Neural cell (in vitro differentiated cells): Measurements from ENCODE around the gene VAV2. TPM values are rescaled to one million over a fixed set of nuclear protein-coding genes. Genes with fewer than 3 reads are reported as not detected.

Experiments used
- H2AFZ ChIP-seq: fragments of 200-600, 300-800 bp; sonication (generic), shearing (Covaris generic); 2 replicates; pipeline ENCODE4 v1.6.0; 2014; ENCODE audit warnings: low read depth, mild to moderate bottlenecking, antibody characterized with exemption, low read length, moderate library complexity
- H3F3A ChIP-seq: fragments of 200-600 bp; shearing (Covaris generic); 2 replicates; pipeline ENCODE4 v1.6.1; 2016; ENCODE audit warnings: mild to moderate bottlenecking, moderate library complexity, mixed read lengths, antibody characterized with exemption, low read length; ENCODE audit not compliant: insufficient read depth, poor library complexity, severe bottlenecking
- H3K27ac ChIP-seq: fragments of 200-600, 300-800 bp; sonication (generic), shearing (Covaris generic); 2 replicates; pipeline ENCODE4 v1.5.1; 2014; ENCODE audit warnings: mild to moderate bottlenecking, low read length, moderate library complexity
- H3K27me3 ChIP-seq: fragments of 300-800, 200-600 bp; sonication (generic), shearing (Covaris generic); 2 replicates; pipeline ENCODE4 v1.6.0; 2014; ENCODE audit warnings: mild to moderate bottlenecking, low read depth, low read length, moderate library complexity; ENCODE audit not compliant: insufficient read depth
- H3K36me3 ChIP-seq: fragments of 300-800, 200-600 bp; sonication (generic), shearing (Covaris generic); 2 replicates; pipeline ENCODE4 v1.5.1; 2014; ENCODE audit warnings: mild to moderate bottlenecking, antibody characterized with exemption, low read length, moderate library complexity; ENCODE audit not compliant: insufficient read depth
- H3K4me2 ChIP-seq: fragments of 300-800, 200-600 bp; sonication (generic), shearing (Covaris generic); 2 replicates; pipeline ENCODE4 v1.6.0; 2014; ENCODE audit warnings: mild to moderate bottlenecking, low read length
- H3K4me3 ChIP-seq: fragments of 300-800, 200-600 bp; sonication (generic), shearing (Covaris generic); 2 replicates; pipeline ENCODE4 v1.5.1; 2014; ENCODE audit warnings: mild to moderate bottlenecking, low read length, moderate library complexity
- H3K79me2 ChIP-seq: fragments of 200-600 bp; shearing (Covaris generic); replicated peaks from 2 replicates; pipeline ENCODE4 v1.6.0; 2014; ENCODE audit warnings: mild to moderate bottlenecking, low read length, moderate library complexity; ENCODE audit not compliant: insufficient read depth
- H3K9ac ChIP-seq: fragments of 300-800, 200-600 bp; sonication (generic), shearing (Covaris generic); 2 replicates; pipeline ENCODE4 v1.6.1; 2016; ENCODE audit warnings: mild to moderate bottlenecking, low read length, mixed read lengths
- H3K9me2 ChIP-seq: fragments of 200-600 bp; shearing (Covaris generic); 2 replicates; pipeline ENCODE4 v1.6.1; 2016; ENCODE audit warnings: mild to moderate bottlenecking, low read length, mixed read lengths; ENCODE audit not compliant: insufficient read depth
- H3K9me3 ChIP-seq: fragments of 200-600, 300-800 bp; sonication (generic), shearing (Covaris generic); 2 replicates; pipeline ENCODE4 v1.6.1; 2016; ENCODE audit warnings: mild to moderate bottlenecking, mixed run types, low read length, moderate library complexity, mixed read lengths
- H4K20me1 ChIP-seq: fragments of 200-600 bp; shearing (Covaris generic); 2 replicates; pipeline ENCODE4 v1.6.1; 2016; ENCODE audit warnings: mild to moderate bottlenecking, mixed run types; ENCODE audit not compliant: insufficient read depth
- CTCF ChIP-seq: fragments of 450-650 bp; IDR thresholded peaks from 2 replicates; pipeline ENCODE4 v1.5.1; 2014; ENCODE audit warnings: antibody characterized with exemption, mild to moderate bottlenecking, moderate library complexity; ENCODE audit not compliant: poor library complexity, severe bottlenecking
- EP300 ChIP-seq: fragments of 450-650 bp; conservative IDR thresholded peaks from 2 replicates; pipeline ENCODE4 v1.6.1; 2014; ENCODE audit warnings: antibody characterized with exemption, mild to moderate bottlenecking, moderate library complexity; ENCODE audit not compliant: poor library complexity, severe bottlenecking
- EZH2 ChIP-seq: fragments of 200-600, 300-800 bp; shearing (Covaris generic), sonication (generic); IDR thresholded peaks from 2 replicates; pipeline ENCODE4 v1.6.1; 2014; ENCODE audit warnings: antibody characterized with exemption, low read length, borderline replicate concordance, mild to moderate bottlenecking; ENCODE audit not compliant: insufficient read depth, poor library complexity, severe bottlenecking
- MXI1 ChIP-seq: fragments of 450-650 bp; conservative IDR thresholded peaks from 2 replicates; pipeline ENCODE4 v1.6.1; 2014; ENCODE audit warnings: antibody characterized with exemption, mild to moderate bottlenecking; ENCODE audit not compliant: poor library complexity, severe bottlenecking
- POLR2AphosphoS5 ChIP-seq: IDR thresholded peaks from 2 replicates; pipeline ENCODE4 v1.6.1; 2012
- RAD21 ChIP-seq: fragments of 450-650 bp; conservative IDR thresholded peaks from 2 replicates; pipeline ENCODE4 v1.6.1; 2014; ENCODE audit warnings: antibody characterized with exemption, mild to moderate bottlenecking, moderate library complexity
- SMC3 ChIP-seq: fragments of 450-650 bp; conservative IDR thresholded peaks from 2 replicates; pipeline ENCODE4 v1.6.1; 2014; ENCODE audit warnings: antibody characterized with exemption, mild to moderate bottlenecking, moderate library complexity; ENCODE audit not compliant: poor library complexity
- TAF1 ChIP-seq: IDR thresholded peaks from 2 replicates; pipeline ENCODE4 v1.6.1; 2012; ENCODE audit warnings: low read depth
- polyA plus RNA-seq: library from polyadenylated mRNA; depleted of rRNA; stranded (reverse); fragments of >200 nt; gene quantifications from 2 replicates; pipeline ENCODE4 v1.2.3, GENCODE V29; 2014
- TF ChIP-seq, protein P1 (sequence below): IDR thresholded peaks from 2 replicates; pipeline ENCODE4 v1.6.1; 2012; ENCODE audit warnings: borderline replicate concordance

The VAV2 gene
- polyA plus RNA-seq, 1 donor from 2014 or later, result 35.2 TPM

DNA sequence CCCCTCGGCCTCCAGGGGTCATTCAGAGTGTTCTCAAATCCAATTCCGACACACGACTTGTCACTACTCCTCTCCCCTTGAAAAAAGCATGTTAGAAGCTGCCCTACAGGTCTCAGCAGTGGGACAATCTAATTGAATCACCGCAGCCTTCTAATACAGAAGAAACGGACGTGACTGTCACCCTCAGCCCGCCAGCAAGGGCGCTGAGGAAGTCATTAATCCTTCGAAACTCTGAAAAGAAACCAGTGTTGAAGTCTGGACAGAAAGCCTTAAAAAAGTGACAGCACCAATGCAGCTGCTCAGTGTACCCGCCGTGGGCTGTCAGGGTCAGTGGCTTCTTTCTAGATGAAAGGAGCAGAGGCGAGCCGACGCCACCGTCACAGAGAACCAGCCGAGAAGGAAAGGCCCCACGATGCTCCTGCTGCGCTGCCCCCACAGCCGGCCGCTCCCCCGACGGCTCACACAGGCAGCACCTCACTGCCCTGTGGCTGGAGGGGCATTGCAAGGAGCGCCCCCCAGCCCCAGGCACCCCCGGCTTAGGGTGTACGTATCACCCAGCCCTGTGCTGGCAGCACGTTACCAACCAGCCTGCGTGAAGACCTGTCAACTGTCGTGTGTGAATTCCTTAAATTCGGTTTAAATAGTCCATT is 38.8 kb upstream of the VAV2 start:
- Histone ChIP-seq H3K9me2 (no peaks in the 10 kb centered on the region), H3K9me3 (no peaks in the 10 kb centered on the region), H4K20me1 (no peaks in the 10 kb centered on the region), H3K9ac (no peak overlapping the region), H3K36me3 (no peaks in the 10 kb centered on the region), H3F3A (no peaks in the 10 kb centered on the region), H3K79me2 (peaks cover 8% of the 10 kb centered on the region), H3K4me3 (no peak overlapping the region), H3K27ac (no peak overlapping the region), H3K27me3 (no peaks in the 10 kb centered on the region), H2AFZ (no peak overlapping the region), H3K4me2 (no peak overlapping the region)
- TF ChIP-seq TAF1 (no peak), RAD21 (no peak)

DNA sequence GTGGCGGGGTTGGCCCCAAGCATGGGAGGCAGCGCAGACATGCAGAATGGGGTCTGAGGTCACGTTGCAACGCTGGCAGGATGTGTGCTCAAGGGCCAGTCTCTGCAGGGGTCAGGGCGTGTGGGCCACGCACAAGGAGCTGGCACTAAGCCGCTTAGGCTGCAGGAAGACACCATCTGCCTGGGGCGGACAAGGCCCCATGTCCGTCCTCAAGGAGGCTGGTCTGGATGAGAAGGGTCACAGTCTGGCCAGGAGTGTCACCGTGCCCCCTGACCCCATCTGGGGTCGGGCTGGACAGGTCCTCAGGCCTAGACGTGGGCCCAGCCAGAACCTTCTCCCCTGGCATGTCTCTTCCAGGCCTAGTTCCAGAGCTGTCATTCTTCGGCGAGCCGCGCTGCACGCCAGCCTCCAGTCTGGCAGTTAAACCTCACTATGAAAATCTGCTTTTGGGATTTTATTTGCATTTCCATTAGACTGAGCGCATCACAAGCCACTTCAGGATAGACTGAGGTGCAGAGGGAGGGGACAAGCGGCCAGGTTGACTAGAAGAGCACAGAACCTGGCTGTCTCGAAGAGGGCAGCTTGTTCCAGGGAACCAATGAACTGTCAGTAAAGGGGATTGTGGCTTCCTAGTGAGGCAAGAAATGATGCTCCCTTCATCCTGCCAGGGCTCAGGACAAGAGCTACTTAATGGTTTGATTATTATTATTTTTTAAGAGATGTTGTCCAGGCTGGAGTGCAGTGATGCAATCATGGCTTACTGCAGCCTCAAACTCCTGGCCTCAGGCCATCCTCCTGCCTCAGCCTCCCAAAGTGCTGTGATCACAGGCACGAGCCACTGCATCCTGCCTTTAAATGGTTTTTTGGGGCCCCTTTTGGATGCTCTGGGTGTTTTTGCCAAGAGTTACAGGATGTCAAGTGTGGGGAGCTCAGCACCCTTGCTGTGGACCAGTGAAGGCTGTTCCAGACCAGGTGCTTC is 37.4 kb upstream of the VAV2 start:
- TF ChIP-seq TAF1 (no peak), CTCF (no peak), EP300 (no peak), POLR2AphosphoS5 (no peak), EZH2 (no peak), MXI1 (no peak), SMC3 (no peak), RAD21 (no peak)
- TF ChIP-seq, protein P1, sequence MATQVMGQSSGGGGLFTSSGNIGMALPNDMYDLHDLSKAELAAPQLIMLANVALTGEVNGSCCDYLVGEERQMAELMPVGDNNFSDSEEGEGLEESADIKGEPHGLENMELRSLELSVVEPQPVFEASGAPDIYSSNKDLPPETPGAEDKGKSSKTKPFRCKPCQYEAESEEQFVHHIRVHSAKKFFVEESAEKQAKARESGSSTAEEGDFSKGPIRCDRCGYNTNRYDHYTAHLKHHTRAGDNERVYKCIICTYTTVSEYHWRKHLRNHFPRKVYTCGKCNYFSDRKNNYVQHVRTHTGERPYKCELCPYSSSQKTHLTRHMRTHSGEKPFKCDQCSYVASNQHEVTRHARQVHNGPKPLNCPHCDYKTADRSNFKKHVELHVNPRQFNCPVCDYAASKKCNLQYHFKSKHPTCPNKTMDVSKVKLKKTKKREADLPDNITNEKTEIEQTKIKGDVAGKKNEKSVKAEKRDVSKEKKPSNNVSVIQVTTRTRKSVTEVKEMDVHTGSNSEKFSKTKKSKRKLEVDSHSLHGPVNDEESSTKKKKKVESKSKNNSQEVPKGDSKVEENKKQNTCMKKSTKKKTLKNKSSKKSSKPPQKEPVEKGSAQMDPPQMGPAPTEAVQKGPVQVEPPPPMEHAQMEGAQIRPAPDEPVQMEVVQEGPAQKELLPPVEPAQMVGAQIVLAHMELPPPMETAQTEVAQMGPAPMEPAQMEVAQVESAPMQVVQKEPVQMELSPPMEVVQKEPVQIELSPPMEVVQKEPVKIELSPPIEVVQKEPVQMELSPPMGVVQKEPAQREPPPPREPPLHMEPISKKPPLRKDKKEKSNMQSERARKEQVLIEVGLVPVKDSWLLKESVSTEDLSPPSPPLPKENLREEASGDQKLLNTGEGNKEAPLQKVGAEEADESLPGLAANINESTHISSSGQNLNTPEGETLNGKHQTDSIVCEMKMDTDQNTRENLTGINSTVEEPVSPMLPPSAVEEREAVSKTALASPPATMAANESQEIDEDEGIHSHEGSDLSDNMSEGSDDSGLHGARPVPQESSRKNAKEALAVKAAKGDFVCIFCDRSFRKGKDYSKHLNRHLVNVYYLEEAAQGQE, result no peak
- no peaks in the 10 kb centered on the region for H4K20me1 ChIP-seq
- H3K4me3 ChIP-seq, result no peak overlapping the region
- H3K9ac ChIP-seq, result no peak overlapping the region
- no peak overlapping the region for H3K4me2 ChIP-seq
- no peaks in the 10 kb centered on the region for H3K9me3 ChIP-seq
- peaks cover 12% of the 10 kb centered on the region for H3K79me2 ChIP-seq
- no peaks in the 10 kb centered on the region for H3K36me3 ChIP-seq
- H3K27ac ChIP-seq, result no peak overlapping the region
- H3F3A ChIP-seq, result no peaks in the 10 kb centered on the region
- no peak overlapping the region for H2AFZ ChIP-seq
- no peaks in the 10 kb centered on the region for H3K9me2 ChIP-seq
- H3K27me3 ChIP-seq, result no peaks in the 10 kb centered on the region
